Fibroblast of lung (primary cell): Measurements from ENCODE around the gene OR52N1. TPM values are rescaled to one million over a fixed set of nuclear protein-coding genes. Genes with fewer than 3 reads are reported as not detected.

Source experiments
- DNase-seq, 2 donors: peaks; one replicate each; pipeline versions ENCODE4 v3.0.0 to v3.0.0-alpha.2; 2010; ENCODE audit warnings: low read depth in 2 of 2
- H2AFZ ChIP-seq: 2 replicates; pipeline ENCODE4 v1.5.1; 2012; ENCODE audit warnings: low read length, control low read depth, inconsistent platforms
- H3K27ac ChIP-seq: 2 replicates; pipeline ENCODE4 v1.5.1; 2011; ENCODE audit warnings: low read length, control low read depth; ENCODE audit not compliant: insufficient read depth
- H3K27me3 ChIP-seq: 2 replicates; pipeline ENCODE4 v1.5.1; 2011; ENCODE audit warnings: mild to moderate bottlenecking, low read length; ENCODE audit not compliant: control insufficient read depth, insufficient read depth
- H3K36me3 ChIP-seq: 2 replicates; pipeline ENCODE4 v1.5.1; 2011; ENCODE audit warnings: low read length; ENCODE audit not compliant: control insufficient read depth, insufficient read depth
- H3K4me1 ChIP-seq: 2 replicates; pipeline ENCODE4 v1.5.1; 2011; ENCODE audit warnings: low read length; ENCODE audit not compliant: control insufficient read depth, insufficient read depth; ENCODE audit errors: extremely low read depth
- H3K4me2 ChIP-seq: 2 replicates; pipeline ENCODE4 v1.5.1; 2011; ENCODE audit warnings: low read length, control low read depth; ENCODE audit not compliant: insufficient read depth; ENCODE audit errors: extremely low read depth
- H3K4me3 ChIP-seq, 4 experiments: fragments of 200-600 bp in 1 of 4; sonication (generic) in 1 of 4; replicated peaks in 1 of 4; 2 replicates each; pipeline ENCODE4 v1.5.1; 2011 to 2016; ENCODE audit warnings: low read length in 4 of 4, low read depth in 3 of 4, mild to moderate bottlenecking in 3 of 4, control low read depth in 2 of 4, inconsistent platforms in 1 of 4, mixed read lengths in 1 of 4; ENCODE audit not compliant: insufficient read depth in 1 of 4; ENCODE audit errors: control extremely low read depth in 1 of 4
- H3K79me2 ChIP-seq: 2 replicates; pipeline ENCODE4 v1.5.1; 2012; ENCODE audit warnings: mild to moderate bottlenecking, low read length, inconsistent platforms; ENCODE audit not compliant: control insufficient read depth, insufficient read depth
- H3K9ac ChIP-seq: 2 replicates; pipeline ENCODE4 v1.5.1; 2011; ENCODE audit warnings: mild to moderate bottlenecking, low read length, control low read depth; ENCODE audit not compliant: insufficient read depth
- H3K9me3 ChIP-seq: 2 replicates; pipeline ENCODE4 v1.5.1; 2012; ENCODE audit warnings: low read depth, low read length; ENCODE audit not compliant: control insufficient read depth, insufficient read depth
- H4K20me1 ChIP-seq: 2 replicates; pipeline ENCODE4 v1.5.1; 2011; ENCODE audit warnings: low read length; ENCODE audit not compliant: control insufficient read depth, insufficient read depth; ENCODE audit errors: extremely low read depth
- EZH2 ChIP-seq: IDR thresholded peaks from 2 replicates; pipeline ENCODE4 v1.5.1; 2012; ENCODE audit warnings: low read length, control low read depth, mild to moderate bottlenecking; ENCODE audit errors: missing control alignments
- polyA minus RNA-seq: library from RNA; depleted of rRNA, polyadenylated mRNA; stranded (reverse); fragments of >200 nt; gene quantifications from 2 replicates; pipeline ENCODE4 v1.2.3, GENCODE V29; 2011; ENCODE audit warnings: low replicate concordance
- polyA plus RNA-seq, 2 donors: library from polyadenylated mRNA; depleted of rRNA in 1 of 2; stranded (reverse) in 1 of 2; unstranded in 1 of 2; fragments of >200 nt; gene quantifications; 2 replicates each; pipeline ENCODE4 v1.2.1, GENCODE V29; 2011 to 2012; ENCODE audit warnings: missing spikeins in 1 of 2
- total RNA-seq: library from RNA; depleted of rRNA; stranded (reverse); fragments of >200 nt; gene quantifications from 2 replicates; pipeline ENCODE4 v1.2.1, GENCODE V29; 2014
- TF ChIP-seq, protein P1 (sequence below), 2 donors: IDR thresholded peaks in 1 of 2; conservative IDR thresholded peaks in 1 of 2; 1 replicate in 1 of 2; 2 replicates in 1 of 2; pipeline ENCODE4 v1.5.1; 2011 to 2012; ENCODE audit warnings: low read length in 2 of 2, control low read depth in 1 of 2, inconsistent platforms in 1 of 2, low read depth in 1 of 2, mild to moderate bottlenecking in 1 of 2

The OR52N1 gene
- total RNA-seq: not detected in 2 replicates
- not detected in 2 replicates for polyA plus RNA-seq
- not detected in 2 replicates for polyA plus RNA-seq (2012)
- polyA minus RNA-seq: not detected in 2 replicates

DNA sequence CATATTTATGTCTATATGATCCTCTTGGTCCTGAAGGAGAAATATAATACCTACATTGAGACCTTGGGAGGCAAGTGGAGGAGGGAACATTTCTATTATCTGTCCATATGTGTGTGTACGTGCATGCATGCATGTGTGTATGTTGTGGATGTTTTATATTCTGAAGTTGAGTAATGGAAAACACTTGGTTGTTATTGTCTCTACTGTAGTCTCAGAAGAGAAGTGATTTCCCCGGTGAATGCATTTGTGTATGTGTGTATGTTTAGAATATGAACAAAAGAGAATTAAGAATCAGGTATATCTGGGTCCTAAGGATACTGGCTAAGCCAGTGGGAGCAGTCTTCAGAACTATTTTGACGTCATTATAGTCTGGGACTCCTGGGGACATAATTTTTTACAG lies at the start of gene OR52N1:
Gene OR52N1, minus strand, starts transcription at position 101 of the 400 bp plus-strand sequence. CDS start 2,449 bp downstream, outside the sequence.
- H3K36me3 ChIP-seq: no peaks in the 10 kb centered on the region
- no peak for DNase-seq
- no peak within 1 kb of the TSS for H3K9ac ChIP-seq
- H3K27me3 ChIP-seq: no peaks in the 10 kb centered on the region
- no peak within 1 kb of the TSS for H3K27ac ChIP-seq
- TF ChIP-seq, protein P1, sequence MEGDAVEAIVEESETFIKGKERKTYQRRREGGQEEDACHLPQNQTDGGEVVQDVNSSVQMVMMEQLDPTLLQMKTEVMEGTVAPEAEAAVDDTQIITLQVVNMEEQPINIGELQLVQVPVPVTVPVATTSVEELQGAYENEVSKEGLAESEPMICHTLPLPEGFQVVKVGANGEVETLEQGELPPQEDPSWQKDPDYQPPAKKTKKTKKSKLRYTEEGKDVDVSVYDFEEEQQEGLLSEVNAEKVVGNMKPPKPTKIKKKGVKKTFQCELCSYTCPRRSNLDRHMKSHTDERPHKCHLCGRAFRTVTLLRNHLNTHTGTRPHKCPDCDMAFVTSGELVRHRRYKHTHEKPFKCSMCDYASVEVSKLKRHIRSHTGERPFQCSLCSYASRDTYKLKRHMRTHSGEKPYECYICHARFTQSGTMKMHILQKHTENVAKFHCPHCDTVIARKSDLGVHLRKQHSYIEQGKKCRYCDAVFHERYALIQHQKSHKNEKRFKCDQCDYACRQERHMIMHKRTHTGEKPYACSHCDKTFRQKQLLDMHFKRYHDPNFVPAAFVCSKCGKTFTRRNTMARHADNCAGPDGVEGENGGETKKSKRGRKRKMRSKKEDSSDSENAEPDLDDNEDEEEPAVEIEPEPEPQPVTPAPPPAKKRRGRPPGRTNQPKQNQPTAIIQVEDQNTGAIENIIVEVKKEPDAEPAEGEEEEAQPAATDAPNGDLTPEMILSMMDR (conservative IDR thresholded peaks at IDR 0.05 in 1 of 2, IDR thresholded peaks at IDR 0.05 in 1 of 2; ENCODE audit: low read depth in 1 of 2, low read length in 2 of 2): no peak
- no peak for TF ChIP-seq EZH2
- H2AFZ ChIP-seq: no peak within 1 kb of the TSS
- H3K79me2 ChIP-seq: no peaks in the 10 kb centered on the region
- no peak within 1 kb of the TSS for H3K4me3 ChIP-seq
- no peak within 1 kb of the TSS for H3K4me2 ChIP-seq
- H3K9me3 ChIP-seq: no peaks in the 10 kb centered on the region
- no peaks in the 10 kb centered on the region for H4K20me1 ChIP-seq
- no peaks in the 10 kb centered on the region for H3K4me1 ChIP-seq

DNA sequence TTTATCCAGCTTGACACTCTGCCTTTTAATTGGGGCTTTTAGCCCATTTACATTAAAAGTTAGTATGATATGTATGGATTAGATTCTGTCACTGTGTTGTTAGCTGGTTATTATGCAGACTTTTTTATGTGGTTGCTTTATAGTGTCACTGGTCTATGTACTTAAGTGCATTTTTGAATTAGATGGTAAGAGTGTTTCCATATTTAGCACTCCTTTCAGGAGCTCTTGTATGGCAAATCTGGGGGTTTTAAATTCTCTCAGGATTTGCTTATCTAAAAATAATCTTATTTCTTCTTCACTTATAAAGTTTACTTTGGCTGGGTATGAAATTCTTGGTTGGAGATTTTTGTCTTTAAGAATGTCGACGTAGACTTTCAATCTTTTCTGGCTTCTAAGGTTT lies 46.6 kb upstream of the OR52N1 start:
- Histone ChIP-seq H3K36me3 (no peaks in the 10 kb centered on the region), H3K4me3 (no peak overlapping the region), H2AFZ (no peak overlapping the region)

DNA sequence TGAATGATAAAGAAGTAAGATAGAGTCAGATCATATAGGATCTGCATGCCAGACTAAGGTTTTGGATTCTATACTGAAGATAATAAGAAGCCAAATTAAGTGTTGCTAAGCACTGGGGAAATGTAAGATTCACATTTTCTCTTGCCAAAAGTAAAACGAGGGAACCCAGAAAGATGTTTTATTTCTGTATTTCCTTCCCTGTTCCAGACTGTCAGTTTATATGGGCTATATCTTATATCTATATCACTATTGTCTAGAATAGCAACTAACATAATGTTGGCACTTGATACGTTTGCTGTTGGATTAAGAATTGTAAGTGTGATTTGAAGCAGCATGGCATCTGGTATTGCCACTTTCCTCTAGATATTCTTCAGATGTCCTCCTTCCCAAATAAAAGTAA lies 42.4 kb upstream of the OR52N1 start:
- Histone ChIP-seq H3K4me2 (no peak overlapping the region), H3K79me2 (no peaks in the 10 kb centered on the region), H3K9me3 (no peaks in the 10 kb centered on the region), H2AFZ (no peak overlapping the region), H3K4me1 (no peaks in the 10 kb centered on the region), H3K27me3 (no peaks in the 10 kb centered on the region), H4K20me1 (no peaks in the 10 kb centered on the region), H3K4me3 (no peak overlapping the region), H3K9ac (no peak overlapping the region), H3K27ac (no peak overlapping the region), H3K36me3 (no peaks in the 10 kb centered on the region)
- DNase-seq: no peak
- TF ChIP-seq, protein P1 (conservative IDR thresholded peaks at IDR 0.05 in 1 of 2, IDR thresholded peaks at IDR 0.05 in 1 of 2; ENCODE audit: low read depth in 1 of 2, low read length in 2 of 2): no peak
- no peak for TF ChIP-seq EZH2

More for the DNA sequence above, 46.6 kb upstream of the OR52N1 start:
- TF ChIP-seq, protein P1 (conservative IDR thresholded peaks at IDR 0.05 in 1 of 2, IDR thresholded peaks at IDR 0.05 in 1 of 2; ENCODE audit: low read depth in 1 of 2, low read length in 2 of 2): no peak
- no peak for TF ChIP-seq EZH2
- no peaks in the 10 kb centered on the region for H4K20me1 ChIP-seq
- DNase-seq: no peak
- H3K9ac ChIP-seq: no peak overlapping the region
- no peak overlapping the region for H3K4me2 ChIP-seq
- no peaks in the 10 kb centered on the region for H3K9me3 ChIP-seq
- no peaks in the 10 kb centered on the region for H3K4me1 ChIP-seq
- H3K27ac ChIP-seq: no peak overlapping the region
- H3K79me2 ChIP-seq: no peaks in the 10 kb centered on the region
- no peaks in the 10 kb centered on the region for H3K27me3 ChIP-seq
